ENCODE results near the gene TRIM47. TPM values are rescaled to one million over a fixed set of nuclear protein-coding genes. Genes with fewer than 3 reads are reported as not detected.
"Not testable (repeated sequence)": the region's sequence is repeated elsewhere in the genome, so short reads cannot be mapped to it uniquely, and the experiment has no call there.

TRIM47 gene
- total RNA-seq, 1 experiment from 2014 or later, result 86.7 TPM

- ATAC-seq; H2AFZ ChIP-seq (ENCODE audit: low read depth, low read length, poor library complexity, severe bottlenecking); H3K9me2 ChIP-seq (ENCODE audit: insufficient read depth); intact Hi-C loops (cut with micrococcal nuclease); CTCF ChIA-PET; H3K27me3 ChIP-seq (ENCODE audit: insufficient read depth, low read length); H3K27ac ChIP-seq (ENCODE audit: low read depth, low read length); H3K4me3 ChIP-seq (replicated peaks in 1 of 2; ENCODE audit: low read depth in 1 of 2, low read length in 2 of 2); H3K9me3 ChIP-seq (ENCODE audit: control insufficient read depth in 1 of 2, insufficient read depth in 1 of 2, low read depth in 1 of 2, low read length in 2 of 2); BruUV-seq (replicated peaks); DNase-seq (ENCODE audit: low read depth, low spot score); H4K20me1 ChIP-seq (ENCODE audit: insufficient read depth); H3K79me2 ChIP-seq (ENCODE audit: insufficient read depth, low read length); H3K36me3 ChIP-seq (ENCODE audit: control insufficient read depth in 1 of 2, insufficient read depth in 2 of 2, low read length in 2 of 2); H3K9ac ChIP-seq (ENCODE audit: low read length); H3K4me2 ChIP-seq (ENCODE audit: low read length): not testable (repeated sequence)
- POLR2A ChIA-PET, result interaction anchor here (1.0 to 1.3 kb wide), 2 partner anchors 9 to 11 kb away, joined by 3 to 4 read pairs; partner anchors contain the start of gene WBP2
- H3K4me1 ChIP-seq (ENCODE audit: control insufficient read depth in 1 of 2, insufficient read depth in 2 of 2, low read length in 2 of 2), result peaks cover 20 to 34% of the 10 kb centered on the region in 2 experiments
- RAD21 ChIA-PET (ENCODE audit: low non-redundant PET in 1 of 2, low total read pairs in 2 of 2, uncharacterized antibody in 2 of 2, unreplicated experiment in 2 of 2), result interaction anchor here in 1 of 2 experiments (0.7 kb wide), 1 partner anchor 13 kb away, joined by 4 read pairs; no protein-coding TSS in a partner anchor
Measured at GRCh38 chr17:75864887-75865286, 13.5 kb downstream of the TRIM47 start.

- no peaks in the 10 kb centered on the region for H3K27me3 ChIP-seq (ENCODE audit: insufficient read depth, low read length)
- no peak overlapping the region for H3K9ac ChIP-seq (ENCODE audit: low read length)
- DNase-seq (ENCODE audit: low read depth, low spot score), result no peak
- ChIA-PET RAD21 (ENCODE audit: low non-redundant PET in 1 of 2, low total read pairs in 2 of 2, uncharacterized antibody in 2 of 2, unreplicated experiment in 2 of 2) (no interaction called here), POLR2A (interaction anchor here (1.0 to 1.3 kb wide), 2 partner anchors 9 to 11 kb away, joined by 3 to 4 read pairs; partner anchors contain the start of gene WBP2), CTCF (no interaction called here)
- no peak overlapping the region for H3K4me2 ChIP-seq (ENCODE audit: low read length)
- BruUV-seq (replicated peaks), result no TSS peak
- no peaks in the 10 kb centered on the region for H4K20me1 ChIP-seq (ENCODE audit: insufficient read depth)
- TF ChIP-seq CBX3 (IDR thresholded peaks at IDR 0.05; ENCODE audit: low read depth), result no peak
- no peak for TF ChIP-seq EZH2 (IDR thresholded peaks at IDR 0.05)
- no peak for TF ChIP-seq ZNF274 (IDR thresholded peaks at IDR 0.05; ENCODE audit: low read depth, low read length)
- TF ChIP-seq ATF3 (IDR thresholded peaks at IDR 0.05), result no peak
- TF ChIP-seq SIN3A (IDR thresholded peaks at IDR 0.05; ENCODE audit: low read depth), result no peak
- TF ChIP-seq SRF (IDR thresholded peaks at IDR 0.05; ENCODE audit: low read depth), result no peak
- TF ChIP-seq FOSL1 (IDR thresholded peaks at IDR 0.05; ENCODE audit: low read depth), result no peak
- no peak for TF ChIP-seq JUND (IDR thresholded peaks at IDR 0.05)
- H2AFZ ChIP-seq (ENCODE audit: low read depth, low read length, poor library complexity, severe bottlenecking), result no peak overlapping the region
- ATAC-seq, result no peak
- H3K4me3 ChIP-seq (replicated peaks in 1 of 2; ENCODE audit: low read depth in 1 of 2, low read length in 2 of 2), result no peak overlapping the region
- H3K27ac ChIP-seq (ENCODE audit: low read depth, low read length), result no peak overlapping the region
- H3K9me2 ChIP-seq (ENCODE audit: insufficient read depth), result no peaks in the 10 kb centered on the region
- no peaks in the 10 kb centered on the region for H3K36me3 ChIP-seq (ENCODE audit: control insufficient read depth in 1 of 2, insufficient read depth in 2 of 2, low read length in 2 of 2)
- H3K79me2 ChIP-seq (ENCODE audit: insufficient read depth, low read length), result no peaks in the 10 kb centered on the region
- intact Hi-C loops (cut with micrococcal nuclease), result no loop called here
- H3K4me1 ChIP-seq (ENCODE audit: control insufficient read depth in 1 of 2, insufficient read depth in 2 of 2, low read length in 2 of 2), result peaks cover 20 to 34% of the 10 kb centered on the region in 2 experiments
- H3K9me3 ChIP-seq (ENCODE audit: control insufficient read depth in 1 of 2, insufficient read depth in 1 of 2, low read depth in 1 of 2, low read length in 2 of 2), result no peaks in the 10 kb centered on the region
Measured at GRCh38 chr17:75864448-75864871, 13.9 kb downstream of the TRIM47 start.

Measured in HCT116 (cell line).